HepG2 (cell line): ENCODE data around the gene LCK. TPM values are rescaled to one million over a fixed set of nuclear protein-coding genes. Genes with fewer than 3 reads are reported as not detected.

Source experiments
- GATA4 ChIP-seq: sonication (generic); IDR thresholded peaks from 2 replicates; pipeline ENCODE4 v1.6.1; 2016; ENCODE audit warnings: antibody characterized with exemption, low read depth, borderline replicate concordance
- GLI4 ChIP-seq: sonication (generic); formaldehyde crosslinking; IDR thresholded peaks from 2 replicates; pipeline ENCODE4 v1.5.1; 2020; ENCODE audit warnings: missing genetic modification reagents, mild to moderate bottlenecking, moderate library complexity, borderline replicate concordance
- KAT7 ChIP-seq: IDR thresholded peaks from 2 replicates; pipeline ENCODE4 v1.6.1; 2018; ENCODE audit warnings: borderline replicate concordance, missing compliant biosample characterization
- MYC ChIP-seq: sonication (generic); formaldehyde crosslinking; IDR thresholded peaks from 2 replicates; pipeline ENCODE4 v1.9.0; 2021; ENCODE audit warnings: missing genetic modification reagents, borderline replicate concordance
- NFATC3 ChIP-seq: sonication (generic); formaldehyde crosslinking; IDR thresholded peaks from 2 replicates; pipeline ENCODE4 v1.5.1; 2020; ENCODE audit warnings: mild to moderate bottlenecking, missing genetic modification reagents
- NR2F6 ChIP-seq, 2 experiments: IDR thresholded peaks; 2 replicates each; pipeline ENCODE4 v1.6.1; 2016; ENCODE audit warnings: antibody characterized with exemption in 1 of 2, mild to moderate bottlenecking in 1 of 2
- PHF20 ChIP-seq: sonication (generic); formaldehyde crosslinking; IDR thresholded peaks from 2 replicates; pipeline ENCODE4 v1.5.0; 2020; ENCODE audit warnings: mild to moderate bottlenecking, missing genetic modification reagents
- POGZ ChIP-seq: sonication (generic); formaldehyde crosslinking; IDR thresholded peaks from 2 replicates; pipeline ENCODE4 v1.4.0; 2020; ENCODE audit warnings: mild to moderate bottlenecking, missing genetic modification reagents
- POLR2AphosphoS2 ChIP-seq: IDR thresholded peaks from 2 replicates; pipeline ENCODE4 v1.6.1; 2011; ENCODE audit warnings: low read depth, low read length, improper control_type of control experiment
- POLR2AphosphoS5 ChIP-seq: IDR thresholded peaks from 2 replicates; pipeline ENCODE4 v1.6.1; 2012; ENCODE audit warnings: low read depth, low read length
- SCMH1 ChIP-seq: sonication (generic); formaldehyde crosslinking; IDR thresholded peaks from 2 replicates; pipeline ENCODE4 v1.9.0; 2021; ENCODE audit warnings: missing genetic modification reagents, mild to moderate bottlenecking, borderline replicate concordance
- SP1 ChIP-seq, 2 experiments: fragments of 450-650 bp in 1 of 2; sonication (generic) in 1 of 2; formaldehyde crosslinking in 1 of 2; IDR thresholded peaks; 2 replicates each; pipeline versions ENCODE4 v1.4.0 to v1.6.1; 2016 to 2020; ENCODE audit warnings: missing genetic modification reagents in 1 of 2
- ZFX ChIP-seq: sonication (generic); formaldehyde crosslinking; IDR thresholded peaks from 2 replicates; pipeline ENCODE4 v1.4.0; 2020; ENCODE audit warnings: mild to moderate bottlenecking, low read depth, missing genetic modification reagents, moderate library complexity
- ZMYM4 ChIP-seq: sonication (generic); formaldehyde crosslinking; IDR thresholded peaks from 2 replicates; pipeline ENCODE4 v1.8.1; 2023; ENCODE audit warnings: mild to moderate bottlenecking, missing genetic modification reagents
- ZNF143 ChIP-seq: sonication (generic); formaldehyde crosslinking; IDR thresholded peaks from 2 replicates; pipeline ENCODE4 v1.4.0; 2020; ENCODE audit warnings: missing genetic modification reagents
- ZNF33A ChIP-seq: sonication (generic); formaldehyde crosslinking; IDR thresholded peaks from 2 replicates; pipeline ENCODE4 v1.5.1; 2020; ENCODE audit warnings: missing genetic modification reagents, mild to moderate bottlenecking, moderate library complexity, borderline replicate concordance
- ZNF501 ChIP-seq: sonication (generic); formaldehyde crosslinking; IDR thresholded peaks from 2 replicates; pipeline ENCODE4 v1.5.1; 2020; ENCODE audit warnings: mild to moderate bottlenecking, moderate library complexity, missing genetic modification reagents
- ZNF839 ChIP-seq: sonication (generic); formaldehyde crosslinking; IDR thresholded peaks from 2 replicates; pipeline ENCODE4 v1.4.0; 2020; ENCODE audit warnings: missing genetic modification reagents, mild to moderate bottlenecking, borderline replicate concordance
- ZSCAN25 ChIP-seq: sonication (generic); formaldehyde crosslinking; IDR thresholded peaks from 2 replicates; pipeline ENCODE4 v1.8.0; 2022; ENCODE audit warnings: mild to moderate bottlenecking, missing genetic modification reagents
- polyA plus RNA-seq, 8 experiments: library from polyadenylated mRNA; depleted of rRNA in 3 of 8; stranded (reverse) in 7 of 8; unstranded in 1 of 8; fragments of >200 nt; fragmentation: Illumina TruSeq in 4 of 8; extraction: Trizol in 4 of 8; gene quantifications; 2 replicates each; pipeline versions ENCODE4 v1.2.1 to v1.2.3, GENCODE V29; 2011 to 2016; ENCODE audit warnings: low read depth in 4 of 8, missing spikeins in 1 of 8, mixed read lengths in 1 of 8; ENCODE audit not compliant: insufficient read depth in 1 of 8
- total RNA-seq, 5 experiments: library from RNA; depleted of rRNA; stranded (reverse); fragments of >200 nt; fragmentation: Illumina TruSeq; extraction: Trizol; gene quantifications; 2 replicates each; pipeline ENCODE4 v1.2.3, GENCODE V29; 2016; ENCODE audit warnings: low read depth in 1 of 5
- TF ChIP-seq, protein P1 (sequence below): sonication (generic); formaldehyde crosslinking; IDR thresholded peaks from 2 replicates; pipeline ENCODE4; 2020; ENCODE audit warnings: missing genetic modification reagents, mild to moderate bottlenecking, borderline replicate concordance
- TF ChIP-seq, protein P2 (sequence below): sonication (generic); formaldehyde crosslinking; IDR thresholded peaks from 2 replicates; pipeline ENCODE4 v1.5.0; 2020; ENCODE audit warnings: missing genetic modification reagents
- TF ChIP-seq, protein P3 (sequence below): sonication (generic); formaldehyde crosslinking; IDR thresholded peaks from 2 replicates; pipeline ENCODE4 v1.5.0; 2020; ENCODE audit warnings: missing genetic modification reagents
- TF ChIP-seq, protein P4 (sequence below): IDR thresholded peaks from 2 replicates; pipeline ENCODE4 v1.6.1; 2016; ENCODE audit warnings: low read depth, control low read depth

Gene LCK
- total and polyA plus RNA-seq, 2 of the 13 experiments (the other 11 are each of a cell fraction or from before 2014, with no cell fraction given): 0.93 to 1.8 TPM

DNA sequence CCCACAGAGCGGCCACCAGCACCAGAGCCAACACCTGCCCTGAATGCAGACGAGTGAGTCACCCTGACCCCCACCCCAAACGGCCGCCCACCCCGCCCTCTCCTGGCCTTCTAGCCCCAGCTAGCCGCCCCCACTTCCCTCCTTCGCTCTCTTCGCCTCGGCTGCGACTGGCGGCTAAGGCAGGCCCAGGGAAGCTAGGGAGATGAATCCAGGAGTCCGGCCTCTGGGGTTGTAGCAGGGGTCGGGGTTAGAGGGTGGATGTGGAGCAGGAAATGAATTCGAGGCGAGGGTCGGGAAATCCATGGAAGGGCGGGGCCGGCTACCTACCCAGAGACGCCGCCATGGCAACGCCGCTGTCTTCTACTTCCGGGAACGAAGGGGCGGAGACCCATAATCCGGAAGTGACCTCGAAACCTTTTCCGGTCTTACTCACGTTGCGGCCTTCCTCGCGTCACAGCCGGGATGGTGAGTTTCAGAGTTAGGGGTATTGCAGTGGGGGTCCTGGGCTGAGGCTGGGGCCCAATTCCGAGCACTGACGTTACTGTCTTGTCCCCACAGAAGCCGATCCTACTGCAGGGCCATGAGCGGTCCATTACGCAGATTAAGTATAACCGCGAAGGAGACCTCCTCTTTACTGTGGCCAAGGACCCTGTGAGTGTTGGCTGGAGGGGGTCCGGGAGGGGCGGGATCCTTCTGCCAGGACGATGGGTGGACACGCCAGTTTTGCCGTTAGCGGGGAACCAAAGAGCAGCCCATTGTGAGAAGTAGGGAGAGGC, 28.9 kb upstream of the LCK start, which contains the start of the genes EIF3I and TMEM234 (continued):
- peak; percentile 50; the same call in 1 of the 2 replicates for TF ChIP-seq ZMYM4
- TF ChIP-seq, protein P1, sequence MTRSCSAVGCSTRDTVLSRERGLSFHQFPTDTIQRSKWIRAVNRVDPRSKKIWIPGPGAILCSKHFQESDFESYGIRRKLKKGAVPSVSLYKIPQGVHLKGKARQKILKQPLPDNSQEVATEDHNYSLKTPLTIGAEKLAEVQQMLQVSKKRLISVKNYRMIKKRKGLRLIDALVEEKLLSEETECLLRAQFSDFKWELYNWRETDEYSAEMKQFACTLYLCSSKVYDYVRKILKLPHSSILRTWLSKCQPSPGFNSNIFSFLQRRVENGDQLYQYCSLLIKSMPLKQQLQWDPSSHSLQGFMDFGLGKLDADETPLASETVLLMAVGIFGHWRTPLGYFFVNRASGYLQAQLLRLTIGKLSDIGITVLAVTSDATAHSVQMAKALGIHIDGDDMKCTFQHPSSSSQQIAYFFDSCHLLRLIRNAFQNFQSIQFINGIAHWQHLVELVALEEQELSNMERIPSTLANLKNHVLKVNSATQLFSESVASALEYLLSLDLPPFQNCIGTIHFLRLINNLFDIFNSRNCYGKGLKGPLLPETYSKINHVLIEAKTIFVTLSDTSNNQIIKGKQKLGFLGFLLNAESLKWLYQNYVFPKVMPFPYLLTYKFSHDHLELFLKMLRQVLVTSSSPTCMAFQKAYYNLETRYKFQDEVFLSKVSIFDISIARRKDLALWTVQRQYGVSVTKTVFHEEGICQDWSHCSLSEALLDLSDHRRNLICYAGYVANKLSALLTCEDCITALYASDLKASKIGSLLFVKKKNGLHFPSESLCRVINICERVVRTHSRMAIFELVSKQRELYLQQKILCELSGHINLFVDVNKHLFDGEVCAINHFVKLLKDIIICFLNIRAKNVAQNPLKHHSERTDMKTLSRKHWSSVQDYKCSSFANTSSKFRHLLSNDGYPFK: peak; percentile 86; the same call in 1 of the 2 replicates
- no peak for TF ChIP-seq NR2F6 (IDR thresholded peaks at IDR 0.05)
- peak; percentile 15; the same call in 1 of the 2 replicates for TF ChIP-seq NR2F6 (CRISPR knock-in tag; IDR thresholded peaks at IDR 0.05)
- no peak for TF ChIP-seq SP1 (IDR thresholded peaks at IDR 0.05)
- peak; percentile 52 for TF ChIP-seq SP1 (CRISPR knock-in tag; IDR thresholded peaks at IDR 0.05)
- 0 out of 2 replicates have a peak, but pooled peaks have one; percentile 31 for TF ChIP-seq NFATC3 (CRISPR knock-in tag)
- TF ChIP-seq, protein P2, sequence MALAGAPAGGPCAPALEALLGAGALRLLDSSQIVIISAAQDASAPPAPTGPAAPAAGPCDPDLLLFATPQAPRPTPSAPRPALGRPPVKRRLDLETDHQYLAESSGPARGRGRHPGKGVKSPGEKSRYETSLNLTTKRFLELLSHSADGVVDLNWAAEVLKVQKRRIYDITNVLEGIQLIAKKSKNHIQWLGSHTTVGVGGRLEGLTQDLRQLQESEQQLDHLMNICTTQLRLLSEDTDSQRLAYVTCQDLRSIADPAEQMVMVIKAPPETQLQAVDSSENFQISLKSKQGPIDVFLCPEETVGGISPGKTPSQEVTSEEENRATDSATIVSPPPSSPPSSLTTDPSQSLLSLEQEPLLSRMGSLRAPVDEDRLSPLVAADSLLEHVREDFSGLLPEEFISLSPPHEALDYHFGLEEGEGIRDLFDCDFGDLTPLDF (CRISPR knock-in tag): no peak
- no peak for TF ChIP-seq SCMH1
- TF ChIP-seq, protein P3, sequence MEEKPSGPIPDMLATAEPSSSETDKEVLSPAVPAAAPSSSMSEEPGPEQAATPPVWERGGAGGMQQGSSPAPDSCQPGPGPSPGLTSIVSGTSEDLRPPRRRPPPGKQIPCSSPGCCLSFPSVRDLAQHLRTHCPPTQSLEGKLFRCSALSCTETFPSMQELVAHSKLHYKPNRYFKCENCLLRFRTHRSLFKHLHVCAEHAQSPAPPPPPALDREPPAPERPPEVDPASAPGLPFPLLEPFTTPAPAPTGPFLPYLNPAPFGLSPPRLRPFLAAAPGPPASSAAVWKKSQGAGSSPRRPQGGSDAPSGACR (CRISPR knock-in tag): peak; percentile 35; the same call in 1 of the 2 replicates
- peak; percentile 93 for TF ChIP-seq PHF20 (CRISPR knock-in tag)
- TF ChIP-seq POGZ (CRISPR knock-in tag): peak; percentile 39
- TF ChIP-seq POLR2AphosphoS2: peak; percentile 47; the same call in 1 of the 2 replicates
- TF ChIP-seq GATA4: 0 out of 2 replicates have a peak, but pooled peaks have one; percentile 48
- TF ChIP-seq MYC (CRISPR knock-in tag): peak; percentile 65; the same call in 1 of the 2 replicates
- TF ChIP-seq ZSCAN25 (CRISPR knock-in tag): no peak
- peak; percentile 72; the same call in 1 of the 2 replicates for TF ChIP-seq ZNF839
- TF ChIP-seq KAT7 (CRISPR knock-in tag): no peak
- TF ChIP-seq GLI4 (CRISPR knock-in tag): 0 out of 2 replicates have a peak, but pooled peaks have one; percentile 21
- peak; percentile 82 for TF ChIP-seq ZNF501 (CRISPR knock-in tag)
- peak; percentile 99 for TF ChIP-seq ZFX
- TF ChIP-seq, protein P4, sequence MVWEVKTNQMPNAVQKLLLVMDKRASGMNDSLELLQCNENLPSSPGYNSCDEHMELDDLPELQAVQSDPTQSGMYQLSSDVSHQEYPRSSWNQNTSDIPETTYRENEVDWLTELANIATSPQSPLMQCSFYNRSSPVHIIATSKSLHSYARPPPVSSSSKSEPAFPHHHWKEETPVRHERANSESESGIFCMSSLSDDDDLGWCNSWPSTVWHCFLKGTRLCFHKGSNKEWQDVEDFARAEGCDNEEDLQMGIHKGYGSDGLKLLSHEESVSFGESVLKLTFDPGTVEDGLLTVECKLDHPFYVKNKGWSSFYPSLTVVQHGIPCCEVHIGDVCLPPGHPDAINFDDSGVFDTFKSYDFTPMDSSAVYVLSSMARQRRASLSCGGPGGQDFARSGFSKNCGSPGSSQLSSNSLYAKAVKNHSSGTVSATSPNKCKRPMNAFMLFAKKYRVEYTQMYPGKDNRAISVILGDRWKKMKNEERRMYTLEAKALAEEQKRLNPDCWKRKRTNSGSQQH: peak; percentile 67; the same call in 1 of the 2 replicates
- TF ChIP-seq ZNF143 (CRISPR knock-in tag): peak; percentile 47; the same call in 1 of the 2 replicates
- TF ChIP-seq POLR2AphosphoS5: peak; percentile 90
- no peak for TF ChIP-seq ZNF33A
